DMS114 treated with DMSO at 0.1 percent for 48 hours (cell line): ENCODE results near the gene CRAMP1.

Experiments used
- DNase-seq: peaks from one replicate; lab custom pipeline; 2025; ENCODE audit not compliant: unreplicated experiment; lab: John Stamatoyannopoulos, UW

The CRAMP1 gene

DNA sequence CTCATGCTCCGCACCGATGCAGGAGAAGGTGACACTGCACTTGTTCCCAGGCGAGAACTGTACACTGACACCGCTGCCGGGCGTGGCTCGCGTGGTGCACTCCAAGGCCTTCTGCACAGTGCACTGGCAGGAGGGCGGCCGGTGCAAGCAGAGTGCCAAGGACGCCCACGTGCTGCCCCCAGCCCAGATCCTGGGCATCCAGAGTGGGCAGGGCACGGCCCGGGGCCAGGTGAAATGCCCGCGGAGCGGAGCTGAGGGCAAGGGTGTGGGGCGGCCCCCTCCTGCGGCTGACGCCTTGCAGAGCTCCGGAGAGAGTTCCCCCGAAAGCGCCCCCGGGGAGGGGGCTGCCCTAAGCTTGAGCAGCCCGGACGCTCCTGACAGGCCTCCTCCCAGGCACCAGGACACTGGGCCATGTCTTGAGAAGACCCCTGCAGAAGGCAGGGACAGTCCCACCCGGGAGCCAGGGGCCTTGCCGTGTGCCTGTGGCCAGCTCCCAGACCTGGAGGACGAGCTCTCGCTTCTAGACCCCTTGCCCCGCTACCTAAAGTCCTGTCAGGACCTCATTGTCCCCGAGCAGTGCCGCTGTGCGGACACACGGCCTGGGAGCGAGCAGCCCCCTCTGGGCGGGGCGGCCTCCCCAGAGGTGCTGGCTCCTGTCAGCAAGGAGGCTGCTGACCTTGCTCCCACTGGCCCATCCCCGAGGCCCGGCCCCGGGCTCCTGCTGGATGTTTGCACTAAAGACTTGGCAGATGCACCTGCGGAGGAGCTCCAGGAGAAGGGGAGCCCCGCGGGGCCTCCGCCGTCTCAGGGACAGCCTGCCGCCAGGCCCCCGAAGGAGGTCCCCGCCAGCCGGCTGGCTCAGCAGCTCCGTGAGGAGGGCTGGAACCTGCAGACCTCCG lies 44.0 kb downstream of the CRAMP1 start:
- no peak for DNase-seq

GRCh38 chr16:1656808-1657617 lies 44.9 kb downstream of the CRAMP1 start:
- DNase-seq, result no peak

DNA sequence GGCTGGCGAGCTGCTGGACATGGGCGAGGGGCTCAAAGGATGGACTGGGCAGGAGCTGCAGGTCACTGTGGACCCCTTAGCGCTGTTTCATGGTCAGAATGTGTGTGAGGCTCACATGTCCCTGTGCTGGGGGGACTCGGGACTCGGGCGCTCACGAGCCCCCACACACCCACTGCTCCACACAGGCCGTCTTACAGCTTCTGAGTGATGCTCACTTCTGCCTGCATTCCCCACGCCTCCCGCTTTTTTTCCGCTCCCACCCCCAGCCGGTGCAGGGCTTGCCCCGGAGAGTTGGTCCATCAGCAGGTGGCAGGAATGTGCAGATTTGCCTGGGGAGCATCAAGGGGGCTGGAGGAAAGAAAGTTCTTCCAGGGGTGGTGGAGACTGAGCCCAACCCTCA lies 45.7 kb downstream of the CRAMP1 start:
- no peak for DNase-seq

- DNase-seq, result no peak
Observed at GRCh38 chr16:1659031-1659430, 46.9 kb downstream of the CRAMP1 start.

DNA sequence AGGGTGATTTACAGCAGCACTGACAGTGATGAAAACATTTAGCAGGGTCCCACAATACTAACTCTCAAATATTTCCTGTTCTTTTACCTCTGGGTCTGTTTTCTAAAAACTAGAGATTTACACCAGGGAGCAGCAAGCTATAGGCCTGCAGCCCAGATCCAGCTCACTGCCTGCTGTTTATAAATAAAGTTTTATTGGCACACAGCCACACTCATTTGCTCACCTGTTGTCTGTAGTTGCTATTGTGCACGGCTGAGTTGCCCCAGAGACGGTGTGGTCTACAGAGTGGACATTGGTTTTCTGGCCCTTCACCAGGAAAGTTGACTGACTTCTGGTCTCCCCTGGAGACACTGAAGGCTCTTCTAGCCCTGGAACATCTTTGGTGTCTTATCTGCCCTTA lies 49.7 kb downstream of the CRAMP1 start:
- DNase-seq, result no peak

DNA sequence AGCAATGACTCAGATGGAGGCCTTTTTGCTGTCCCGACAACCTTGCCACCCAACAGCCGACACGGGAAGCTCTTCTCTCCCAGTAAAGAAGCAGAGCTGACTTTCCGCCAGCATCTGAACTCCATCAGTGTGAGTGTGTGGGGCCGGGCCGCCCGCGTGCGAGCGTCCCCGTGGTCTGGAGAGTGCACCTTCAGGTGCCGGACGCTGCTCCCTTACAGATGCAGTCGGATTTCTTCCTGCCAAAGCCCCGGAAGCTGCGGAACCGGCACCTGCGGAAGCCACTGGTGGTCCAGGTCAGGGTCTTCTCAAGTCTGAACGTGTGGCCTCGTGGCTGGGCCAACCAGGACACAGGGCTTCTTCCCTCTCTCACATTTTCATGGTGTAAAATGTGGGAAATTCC lies 50.4 kb downstream of the CRAMP1 start:
- DNase-seq, result no peak

DNA sequence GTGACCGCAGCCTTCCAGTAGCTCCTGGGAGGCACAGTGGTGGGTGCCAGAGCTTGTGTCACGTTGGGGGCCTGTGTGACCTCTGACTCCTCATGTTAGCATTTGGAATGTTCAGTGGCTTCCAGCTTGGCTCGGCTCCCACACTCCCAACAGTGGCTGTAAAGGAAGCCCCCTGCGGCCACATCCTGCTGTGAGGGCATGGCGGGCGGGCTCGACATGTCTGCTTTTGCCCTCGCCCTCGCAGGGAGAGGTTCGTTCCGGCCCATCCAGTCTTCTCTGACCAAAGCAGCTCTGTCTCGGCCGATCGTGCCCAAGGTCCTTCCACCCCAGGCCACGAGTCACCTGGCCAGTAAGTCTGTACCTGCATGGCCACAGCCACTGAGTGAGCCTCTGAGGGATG lies 53.7 kb downstream of the CRAMP1 start:
- no peak for DNase-seq

DNA sequence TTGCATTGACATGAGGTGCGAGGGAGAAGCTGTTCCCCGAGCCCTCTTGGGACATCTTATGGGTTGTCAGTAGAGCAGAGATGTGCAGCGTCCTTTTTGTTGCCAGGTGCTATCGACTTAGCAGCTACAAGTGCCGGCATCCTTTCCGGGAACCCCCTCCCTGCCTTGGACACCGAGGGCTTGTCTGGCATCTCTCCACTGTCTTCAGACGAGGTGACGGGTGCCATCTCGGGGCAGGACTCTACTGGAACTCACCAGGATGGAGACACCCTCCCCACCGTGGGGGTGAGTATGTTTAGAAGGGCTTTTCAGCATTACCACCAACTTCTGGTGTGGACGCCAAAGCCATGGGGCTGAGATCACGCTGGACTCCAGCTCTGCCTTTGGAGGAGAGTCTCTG lies 54.2 kb downstream of the CRAMP1 start:
- DNase-seq, result no peak

DNA sequence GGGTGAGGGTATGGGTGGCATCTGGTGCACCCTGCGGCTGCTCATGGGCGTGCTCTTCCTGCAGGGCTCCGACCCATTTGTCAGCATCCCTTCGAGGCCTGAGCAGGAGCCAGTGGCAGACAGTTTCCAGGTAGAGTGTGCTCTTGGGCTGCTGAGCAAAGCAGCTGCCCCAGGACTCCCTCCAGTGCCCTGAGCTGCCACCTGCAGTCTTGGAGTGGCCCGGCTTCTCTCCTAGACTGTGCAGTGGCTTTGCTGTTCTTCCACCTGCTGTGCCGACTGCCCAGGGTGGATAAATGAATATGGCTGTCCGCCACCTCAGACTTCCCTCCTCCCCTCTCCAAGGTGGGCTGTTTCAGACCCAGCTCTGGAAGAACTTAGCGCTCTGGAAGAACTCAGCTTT lies 55.1 kb downstream of the CRAMP1 start:
- no peak for DNase-seq

DNA sequence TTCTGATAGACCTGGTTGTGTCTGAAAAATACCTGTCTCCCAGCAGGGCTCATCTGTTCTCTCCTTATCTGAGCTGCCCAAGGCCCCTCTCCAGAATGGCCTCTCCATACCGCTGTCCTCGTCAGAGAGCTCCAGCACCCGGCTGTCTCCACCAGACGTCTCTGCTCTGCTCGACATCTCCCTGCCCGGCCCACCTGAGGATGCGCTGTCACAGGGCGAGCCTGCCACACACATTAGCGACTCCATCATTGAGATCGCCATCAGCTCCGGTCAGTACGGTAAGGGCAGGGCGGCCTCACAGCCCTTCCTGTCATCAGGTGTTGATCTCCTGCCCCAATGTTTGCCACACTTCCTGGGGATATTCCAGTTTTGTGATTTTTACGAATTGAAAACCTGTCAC lies 55.8 kb downstream of the CRAMP1 start:
- DNase-seq, result no peak

DNA sequence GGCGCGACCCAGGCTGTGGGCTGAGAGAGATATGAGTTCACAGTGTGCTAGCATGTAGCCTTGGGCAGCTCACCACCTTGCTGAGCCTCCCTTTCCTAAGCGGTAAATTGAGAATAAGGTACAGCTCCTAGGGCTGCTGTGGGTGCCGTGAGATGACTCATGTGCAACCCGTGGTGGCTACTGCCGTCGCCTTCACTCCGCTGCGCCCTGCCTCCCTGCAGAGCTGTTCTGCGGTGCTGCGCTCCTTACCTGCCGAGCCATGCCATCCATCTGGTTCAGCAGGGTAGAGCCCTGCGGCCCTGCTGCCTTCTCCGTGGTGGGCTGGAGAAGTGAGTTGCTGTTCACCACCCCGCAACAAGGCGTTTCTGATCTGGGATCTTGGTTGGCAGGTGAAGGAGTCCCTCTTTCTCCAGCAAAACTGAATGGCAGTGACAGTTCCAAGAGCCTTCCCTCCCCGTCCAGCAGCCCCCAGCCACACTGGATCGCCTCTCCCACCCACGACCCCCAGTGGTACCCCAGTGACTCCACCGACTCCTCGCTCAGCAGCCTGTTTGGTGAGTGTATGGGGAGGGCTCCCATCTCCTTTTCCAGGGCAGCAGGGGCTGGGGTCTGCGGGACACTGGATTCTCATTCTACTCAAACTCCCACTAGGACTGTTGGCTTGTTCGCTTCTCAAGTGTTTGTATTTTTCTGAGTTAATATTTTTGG lies 56.6 kb downstream of the CRAMP1 start:
- no peak for DNase-seq

GRCh38 chr16:1669698-1670097 lies 57.5 kb downstream of the CRAMP1 start:
- DNase-seq, result no peak

DNA sequence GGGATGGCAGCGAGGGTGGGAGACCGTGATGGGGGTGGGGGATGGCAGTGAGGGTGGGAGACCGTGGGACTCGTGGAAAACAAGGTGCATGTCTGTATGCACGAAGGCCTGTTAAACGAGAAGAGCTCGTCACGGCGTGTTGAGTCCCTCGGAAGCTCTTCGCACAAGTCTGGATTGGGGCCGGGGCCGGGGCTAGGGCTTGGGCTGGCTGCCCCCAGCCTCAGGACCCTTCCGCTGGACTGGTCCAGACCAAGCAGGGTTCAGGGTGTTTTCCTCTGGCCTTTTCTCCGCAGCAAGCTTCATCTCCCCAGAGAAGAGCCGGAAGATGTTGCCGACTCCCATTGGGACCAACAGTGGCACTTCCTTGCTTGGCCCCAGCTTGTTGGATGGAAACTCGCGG lies 58.2 kb downstream of the CRAMP1 start:
- DNase-seq, result no peak

- no peak for DNase-seq
Observed at GRCh38 chr16:1670866-1671265, 58.7 kb downstream of the CRAMP1 start.

GRCh38 chr16:1673424-1674151 lies 61.4 kb downstream of the CRAMP1 start:
- no peak for DNase-seq

- DNase-seq, result no peak
Observed at GRCh38 chr16:1674306-1674705, 62.1 kb downstream of the CRAMP1 start.

DNA sequence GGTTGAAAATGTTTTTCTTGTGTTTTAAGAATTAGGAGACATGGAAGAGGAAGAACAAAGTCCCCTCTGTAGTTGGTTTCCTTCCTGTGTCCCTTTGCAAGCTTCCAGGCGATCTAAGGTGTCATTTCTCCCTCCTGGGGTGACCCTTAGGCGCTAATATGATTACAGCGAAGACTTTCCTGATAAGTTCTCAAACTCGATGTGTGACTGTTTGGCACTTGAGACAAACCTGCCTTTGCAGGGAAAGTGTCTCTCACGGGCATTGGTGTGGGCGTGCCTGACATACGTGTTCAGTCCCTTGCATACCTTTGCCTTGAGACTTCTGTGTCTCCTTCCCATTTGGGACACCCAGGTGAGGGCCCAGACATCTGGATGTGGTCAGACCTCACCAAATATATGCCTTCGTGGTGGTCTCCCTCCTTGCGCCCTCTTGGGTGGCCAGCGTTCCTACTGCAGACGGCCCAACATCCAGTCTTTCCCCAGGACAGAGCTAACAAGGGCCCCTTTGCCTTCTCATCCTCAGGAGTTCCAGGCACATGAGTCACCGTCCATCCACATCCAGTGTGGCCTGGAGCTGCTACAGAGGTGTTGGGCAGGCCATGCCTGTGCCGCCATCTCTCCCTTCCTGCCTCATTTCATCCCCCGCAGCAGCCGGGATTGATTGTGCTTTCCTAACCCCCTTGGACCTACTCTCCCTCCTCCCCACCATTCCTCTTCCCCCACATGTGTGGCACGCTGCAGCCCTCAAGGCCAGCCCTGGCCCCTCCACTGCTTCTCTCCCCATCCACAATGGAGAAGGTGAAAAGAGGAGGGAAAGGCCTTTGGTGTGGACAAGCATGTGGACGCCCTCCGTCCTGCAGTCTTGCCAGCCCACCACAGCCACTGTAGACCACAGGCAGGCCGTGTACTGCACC lies 62.8 kb downstream of the CRAMP1 start:
- DNase-seq, result no peak

- no peak for DNase-seq
Observed at GRCh38 chr16:1676661-1677060, 64.5 kb downstream of the CRAMP1 start.

DNA sequence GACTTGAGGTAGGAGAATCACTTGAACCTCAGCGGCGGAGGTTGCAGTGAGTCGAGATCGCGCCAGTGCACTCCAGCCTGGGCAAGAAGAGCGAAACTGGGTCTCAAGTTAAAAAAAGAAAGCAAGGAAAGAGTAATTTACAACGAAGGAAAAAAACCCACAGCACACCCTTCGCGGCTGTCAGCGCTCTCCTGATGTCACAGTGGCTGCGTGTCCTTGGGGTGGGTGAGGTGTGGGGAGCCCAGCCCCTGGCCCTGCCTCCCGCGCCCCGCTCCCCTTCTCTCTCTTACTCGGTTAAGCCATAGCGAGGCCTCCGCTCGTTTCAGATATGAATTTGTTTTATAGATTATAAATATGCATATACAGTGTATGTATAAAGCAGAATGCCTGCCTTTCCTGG lies 65.2 kb downstream of the CRAMP1 start:
- DNase-seq, result no peak

DNA sequence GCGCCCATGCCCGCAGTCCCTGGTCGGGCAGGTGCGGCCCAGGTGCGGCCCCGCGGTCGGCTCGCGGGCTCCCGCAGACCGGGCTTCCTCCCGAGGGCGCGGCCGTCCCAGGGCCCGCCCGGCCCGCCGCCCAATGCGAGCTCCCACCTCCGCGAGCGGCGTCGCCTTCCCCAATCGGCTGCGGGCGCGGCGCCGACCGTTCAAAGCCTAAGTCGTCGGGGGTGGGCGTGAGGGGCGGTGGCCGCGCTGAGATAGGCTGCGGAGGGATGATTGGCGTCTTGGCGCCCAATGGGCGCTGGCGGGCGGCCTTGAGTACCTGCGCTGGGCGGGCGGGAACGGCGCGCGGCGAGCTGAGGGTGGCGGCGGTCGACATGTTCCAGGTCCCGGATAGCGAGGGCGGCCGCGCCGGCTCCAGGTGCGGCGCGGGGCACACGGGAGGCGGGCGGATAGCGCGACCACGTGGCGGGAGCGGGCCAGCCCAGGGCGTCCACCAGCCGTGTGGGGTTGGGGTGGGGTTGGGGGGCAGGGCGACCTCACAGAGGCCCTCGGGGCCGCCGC lies 65.9 kb downstream of the CRAMP1 start, which contains the start of gene JPT2:
Gene JPT2, plus strand, starts transcription at position 338 of the 558 bp plus-strand sequence. Its CDS starts 34 bp downstream, at position 372.
- DNase-seq, result peak; percentile 87
